GM12864 (cell line): ENCODE results near the gene LENEP.

Experiments used
- DNase-seq: peaks from one replicate; pipeline ENCODE4 v3.0.0-alpha.2; 2011; ENCODE audit warnings: low read depth
- H3K4me3 ChIP-seq: 2 replicates; pipeline ENCODE4 v1.5.1; 2011; ENCODE audit warnings: mild to moderate bottlenecking, low read depth, low read length, control low read depth
- CTCF ChIP-seq: IDR thresholded peaks from 2 replicates; pipeline ENCODE4 v1.5.1; 2011; ENCODE audit warnings: low read depth, mild to moderate bottlenecking, moderate library complexity, low read length, control low read depth, inconsistent platforms; ENCODE audit errors: missing control alignments

Gene LENEP

GRCh38 chr1:154998201-154998780 lies 4.9 kb downstream of the LENEP start:
- peak; percentile 33 for TF ChIP-seq CTCF
- H3K4me3 ChIP-seq: peak overlapping the region; percentile 73
- no peak for DNase-seq

GRCh38 chr1:154998818-154999570 lies 5.6 kb downstream of the LENEP start:
- H3K4me3 ChIP-seq: peak overlapping the region; percentile 73
- peak; percentile 97 for TF ChIP-seq CTCF
- no peak for DNase-seq

GRCh38 chr1:154999571-155000410 lies 6.4 kb downstream of the LENEP start:
- no peak for DNase-seq
- no peak for TF ChIP-seq CTCF
- H3K4me3 ChIP-seq: peak overlapping the region; percentile 73

GRCh38 chr1:155000411-155000725 lies 7.0 kb downstream of the LENEP start:
- TF ChIP-seq CTCF: no peak
- no peak for DNase-seq
- peak overlapping the region; percentile 73 for H3K4me3 ChIP-seq

GRCh38 chr1:155000726-155001424 lies 7.5 kb downstream of the LENEP start:
- TF ChIP-seq CTCF: peak; percentile 7
- H3K4me3 ChIP-seq: peak overlapping the region; percentile 73

GRCh38 chr1:155001425-155001674 lies 8.0 kb downstream of the LENEP start:
- TF ChIP-seq CTCF: no peak
- no peak for DNase-seq

More at GRCh38 chr1:155000726-155001424, 7.5 kb downstream of the LENEP start:
- DNase-seq: no peak

More at GRCh38 chr1:155001425-155001674, 8.0 kb downstream of the LENEP start:
- H3K4me3 ChIP-seq: peak overlapping the region; percentile 73
